HS-5 (cell line): ENCODE measurements around the gene CCDC24.

ENCODE experiments used
- DNase-seq: peaks from one replicate; pipeline ENCODE4 v3.0.0-alpha.2; 2012; ENCODE audit warnings: low read depth

CCDC24 gene

GRCh38 chr1:43963890-43964289, 27.5 kb upstream of the CCDC24 start:
- DNase-seq: no peak

- DNase-seq: no peak
Measured at GRCh38 chr1:43965316-43965715, 26.1 kb upstream of the CCDC24 start.

DNA sequence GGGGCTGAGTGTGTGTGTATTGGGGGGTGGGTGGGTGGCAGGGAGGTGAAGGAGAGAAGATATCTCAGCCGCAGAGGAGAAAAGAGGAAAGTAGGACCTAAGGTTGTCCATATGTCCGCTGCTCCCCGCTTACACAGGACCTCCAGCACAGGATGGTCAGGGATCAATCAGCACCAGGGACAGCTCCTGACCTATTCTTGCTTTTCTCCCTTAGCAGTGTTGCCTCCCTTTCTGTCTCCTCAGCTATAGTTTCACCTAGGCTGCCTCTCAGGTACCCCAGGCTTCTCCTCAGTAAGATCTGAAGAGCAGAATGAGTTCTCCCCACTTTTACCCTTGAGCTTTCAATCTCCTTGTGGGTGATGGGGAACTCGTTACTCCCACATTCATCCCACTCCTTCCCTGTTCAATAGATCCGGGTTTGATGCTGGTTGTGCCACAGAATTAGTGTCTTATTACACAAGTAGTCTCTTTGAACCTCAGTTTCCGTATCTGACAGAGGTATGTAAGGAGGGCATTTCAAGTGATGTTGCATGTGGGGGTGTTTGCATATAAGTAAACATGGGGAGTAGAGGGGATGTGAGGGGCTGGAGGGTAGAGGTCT, 23.0 kb upstream of the CCDC24 start:
- DNase-seq: no peak

DNA sequence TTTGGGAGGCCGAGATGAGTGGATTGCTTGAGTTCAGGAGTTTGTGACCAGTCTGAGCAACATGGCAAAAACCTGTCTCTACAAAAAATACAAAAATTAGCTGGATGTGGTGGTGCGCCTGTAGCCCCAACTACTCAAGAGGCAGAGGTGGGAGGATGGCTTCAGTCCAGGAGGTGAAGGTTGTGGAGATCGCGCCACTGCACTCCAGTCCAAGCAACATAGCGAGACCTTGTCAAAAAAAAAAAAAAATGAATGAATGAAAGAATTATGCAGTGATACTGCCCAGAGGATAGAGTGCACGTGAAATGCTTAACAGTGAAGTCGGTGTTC, 22.0 kb upstream of the CCDC24 start:
- DNase-seq: no peak

- peak; percentile 84 for DNase-seq
Measured at GRCh38 chr1:43969746-43970466, 21.5 kb upstream of the CCDC24 start, which contains the start of gene DPH2. DPH2 (plus strand) TSS chr1:43970010; CDS start chr1:43970176, 166 bp downstream.

GRCh38 chr1:43970502-43970901, 20.9 kb upstream of the CCDC24 start:
- no peak for DNase-seq

GRCh38 chr1:43970911-43971310, 20.5 kb upstream of the CCDC24 start:
- no peak for DNase-seq

GRCh38 chr1:43971336-43971980, 19.9 kb upstream of the CCDC24 start:
- no peak for DNase-seq

- DNase-seq: no peak
Measured at GRCh38 chr1:43973981-43974442, 17.4 kb upstream of the CCDC24 start.

GRCh38 chr1:43974443-43975248, 16.8 kb upstream of the CCDC24 start, which contains the start of gene ATP6V0B:
ATP6V0B (plus strand) TSS chr1:43974960; CDS start chr1:43975041, 81 bp downstream.
- peak; percentile 69 for DNase-seq

DNA sequence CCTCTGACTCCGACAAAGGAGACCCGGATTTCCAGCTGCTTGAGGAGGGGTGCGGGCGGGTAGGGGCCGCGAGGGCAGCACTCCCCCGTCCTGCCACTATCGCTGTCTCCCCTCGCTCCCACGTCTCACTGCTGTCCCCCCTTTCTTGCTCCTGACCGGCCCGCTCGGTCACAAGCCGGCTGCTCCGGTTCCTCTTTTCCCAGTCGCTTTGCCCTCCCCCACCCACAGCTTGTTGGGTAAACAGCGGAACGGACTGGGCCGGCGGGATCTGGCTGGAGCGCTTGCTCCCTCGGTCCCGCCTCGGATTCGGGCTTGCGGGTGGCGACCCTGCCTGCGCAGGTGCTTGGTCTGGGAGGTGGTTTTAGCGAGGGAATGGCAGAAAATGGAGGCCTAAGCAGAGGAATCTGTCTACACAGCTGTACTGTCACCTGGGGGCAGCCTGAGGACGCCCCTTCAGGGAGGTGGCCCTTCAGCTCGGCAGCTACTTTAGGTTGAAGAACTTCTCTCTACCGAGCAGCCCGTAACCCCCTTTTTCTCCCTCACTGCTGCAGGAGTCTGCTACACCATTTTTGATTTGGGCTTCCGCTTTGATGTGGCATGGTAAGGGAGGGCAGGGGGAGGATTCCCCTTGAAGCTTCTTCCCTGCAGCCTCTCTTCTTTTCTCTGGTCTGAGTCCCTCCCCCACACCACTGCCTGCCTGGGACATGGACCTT, 16.0 kb upstream of the CCDC24 start:
- DNase-seq: no peak

- no peak for DNase-seq
Measured at GRCh38 chr1:43976045-43976444, 15.4 kb upstream of the CCDC24 start.

- DNase-seq: no peak
Measured at GRCh38 chr1:43976890-43977289, 14.5 kb upstream of the CCDC24 start.

DNA sequence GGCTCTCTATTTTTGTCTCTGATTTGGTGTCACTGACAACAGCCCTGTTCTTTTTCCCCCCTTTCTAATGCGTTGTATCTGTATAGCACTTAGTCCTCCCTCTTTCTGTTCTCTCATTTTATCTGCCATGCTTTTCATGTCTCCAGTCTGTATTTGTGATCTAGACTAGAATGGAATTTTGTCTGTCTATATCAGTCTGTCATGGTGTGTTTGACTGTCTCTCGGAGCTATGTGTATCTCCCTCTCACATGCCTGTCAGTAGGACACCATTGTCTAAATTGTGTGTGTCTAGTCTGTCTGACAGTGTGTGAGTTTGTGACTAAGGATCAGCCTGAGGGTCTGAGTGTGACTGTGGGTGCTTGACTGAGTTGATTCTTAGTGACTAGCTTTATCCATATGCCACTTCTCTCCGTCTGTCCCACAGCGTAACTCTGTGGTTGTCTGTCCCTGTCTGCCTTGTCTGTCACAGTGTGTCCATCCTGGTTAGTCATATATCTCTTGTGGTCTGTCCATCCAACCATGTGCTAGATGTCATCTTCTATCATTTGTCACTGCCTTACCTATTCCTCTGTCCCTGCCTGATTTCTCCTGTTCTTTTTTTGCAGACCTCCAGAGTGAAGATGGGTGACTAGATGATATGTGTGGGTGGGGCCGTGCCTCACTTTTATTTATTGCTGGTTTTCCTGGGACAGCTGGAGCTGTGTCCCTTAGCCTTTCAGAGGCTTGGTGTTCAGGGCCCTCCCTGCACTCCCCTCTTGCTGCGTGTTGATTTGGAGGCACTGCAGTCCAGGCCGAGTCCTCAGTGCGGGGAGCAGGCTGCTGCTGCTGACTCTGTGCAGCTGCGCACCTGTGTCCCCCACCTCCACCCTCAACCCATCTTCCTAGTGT, 13.8 kb upstream of the CCDC24 start:
- no peak for DNase-seq

DNA sequence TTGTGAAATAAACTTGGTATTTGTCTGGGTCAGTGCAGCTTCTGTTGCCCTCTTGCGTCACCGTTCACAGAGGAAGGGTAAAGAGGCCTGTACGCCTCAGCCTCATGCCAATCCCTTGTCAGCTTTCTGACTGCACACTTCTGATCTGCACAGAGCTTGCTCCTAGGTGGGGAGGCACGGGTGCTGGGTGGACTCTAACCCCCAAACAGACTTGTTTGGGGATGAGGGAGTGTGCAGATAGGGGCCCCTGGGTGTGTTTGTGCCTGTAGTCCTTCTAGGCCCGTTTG, 13.2 kb upstream of the CCDC24 start:
- no peak for DNase-seq

GRCh38 chr1:43978551-43979260, 12.7 kb upstream of the CCDC24 start, which contains the start of gene B4GALT2:
B4GALT2 (plus strand) TSS chr1:43979210; CDS start chr1:43981161, 1,951 bp downstream.
- no peak for DNase-seq

DNA sequence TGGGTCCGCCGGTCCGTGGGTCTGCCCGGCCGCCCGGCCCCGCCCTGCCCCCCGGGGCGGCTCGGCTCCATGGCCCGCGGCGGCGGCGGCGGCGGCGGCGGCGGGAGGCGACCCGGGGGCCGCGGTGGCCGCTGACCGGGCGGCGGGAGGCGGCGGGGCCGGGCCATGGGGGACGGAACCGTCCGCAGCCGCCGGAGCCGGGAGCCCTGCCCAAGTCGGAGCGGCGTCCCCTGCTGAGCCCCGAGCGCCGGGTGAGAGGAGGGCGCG, 12.2 kb upstream of the CCDC24 start:
- no peak for DNase-seq

- no peak for DNase-seq
Measured at GRCh38 chr1:43979528-43980254, 11.7 kb upstream of the CCDC24 start.

- DNase-seq: no peak
Measured at GRCh38 chr1:43980255-43981134, 10.9 kb upstream of the CCDC24 start.
